H4 (cell line): Measurements from ENCODE around the gene KCNIP1. TPM values are rescaled to one million over a fixed set of nuclear protein-coding genes. Genes with fewer than 3 reads are reported as not detected.
A peak's percentile ranks its signal among the peaks of the same experiment; 100 is the strongest.

Experiments
- DNase-seq: peaks from one replicate; pipeline ENCODE4 v3.0.0-alpha.2; 2015; ENCODE audit warnings: low spot score
- total RNA-seq: library from RNA; depleted of rRNA; stranded (reverse); fragments of >200 nt; shearing (Covaris generic); gene quantifications from 2 replicates; pipeline ENCODE4 v1.2.3, GENCODE V29; 2014

The KCNIP1 gene
- total RNA-seq, 1 experiment from 2014 or later = not detected

DNA sequence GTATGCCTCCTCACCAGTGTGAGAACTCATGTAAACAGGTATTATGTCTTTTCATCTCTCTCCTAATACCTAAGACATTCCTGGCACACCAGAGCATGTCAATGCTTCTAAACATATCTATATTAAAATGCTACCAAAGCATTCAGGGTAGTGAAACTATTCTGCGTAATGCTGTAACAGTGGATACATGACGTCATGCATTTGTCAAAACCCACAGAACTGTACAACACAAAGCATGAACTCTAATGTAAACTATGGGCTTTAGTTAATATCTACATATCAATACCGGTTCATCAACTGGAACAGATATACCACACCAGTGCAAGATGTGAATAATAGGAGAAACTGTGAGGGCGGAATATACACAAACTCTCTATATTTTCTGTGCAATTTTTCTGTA lies 207.5 kb downstream of the KCNIP1 start:
- DNase-seq = no peak

DNA sequence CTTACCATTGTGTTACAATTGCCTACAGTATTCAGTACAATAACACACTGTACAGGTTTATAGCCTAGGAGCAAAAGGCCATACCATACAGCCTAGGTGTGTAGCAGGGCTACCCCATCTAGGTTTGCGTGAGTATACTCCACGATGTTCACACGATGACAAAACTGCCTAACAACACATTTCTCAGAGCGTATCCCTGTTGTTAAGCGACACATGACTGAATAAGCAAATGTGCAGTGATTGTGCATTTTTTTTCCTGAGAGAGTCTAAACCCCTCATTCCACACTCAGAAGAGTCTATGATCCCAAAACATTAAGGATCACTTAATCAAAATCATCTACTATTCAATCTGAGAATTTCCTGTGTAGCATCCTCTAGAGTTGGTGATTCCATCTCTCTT lies 211.3 kb downstream of the KCNIP1 start:
- DNase-seq = no peak

DNA sequence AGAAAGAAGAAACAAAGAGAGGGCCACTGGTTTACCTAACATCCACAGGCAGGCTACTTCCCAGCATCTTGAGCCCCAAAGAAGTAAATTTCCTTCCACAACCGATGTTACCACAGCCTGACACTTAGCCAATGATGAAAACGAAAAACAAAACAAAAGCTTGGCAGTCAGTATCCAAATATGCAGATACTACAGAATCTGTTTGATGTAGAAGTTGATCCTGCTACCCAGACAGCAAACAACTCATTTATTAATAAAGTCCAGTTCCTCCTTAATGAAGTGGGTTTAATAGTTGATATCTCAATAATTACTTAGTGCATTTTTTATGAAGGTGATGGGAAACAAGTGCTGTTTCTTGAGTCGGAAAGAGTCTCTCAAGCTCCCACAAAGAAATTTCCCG lies 212.6 kb downstream of the KCNIP1 start:
- no peak for DNase-seq

DNA sequence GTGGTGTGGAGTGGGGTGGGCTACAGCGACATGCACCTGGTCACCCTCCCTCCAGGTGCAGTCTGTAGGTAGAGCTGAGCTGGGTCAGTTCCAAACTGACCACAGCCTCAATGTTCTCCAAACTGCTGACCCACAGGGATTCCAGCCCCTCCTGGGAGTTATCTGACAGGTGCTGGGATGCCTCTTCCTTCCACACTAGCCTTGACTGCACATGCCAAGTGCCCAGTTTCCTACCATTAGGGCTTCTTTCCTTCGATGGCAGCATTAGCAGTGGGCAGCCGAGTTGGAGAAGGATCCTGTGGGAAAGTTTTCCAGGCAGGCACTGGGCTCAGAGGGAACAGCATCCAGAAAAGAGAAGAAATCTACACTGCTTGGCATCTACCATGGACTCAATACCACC lies 215.7 kb downstream of the KCNIP1 start:
- no peak for DNase-seq

DNA sequence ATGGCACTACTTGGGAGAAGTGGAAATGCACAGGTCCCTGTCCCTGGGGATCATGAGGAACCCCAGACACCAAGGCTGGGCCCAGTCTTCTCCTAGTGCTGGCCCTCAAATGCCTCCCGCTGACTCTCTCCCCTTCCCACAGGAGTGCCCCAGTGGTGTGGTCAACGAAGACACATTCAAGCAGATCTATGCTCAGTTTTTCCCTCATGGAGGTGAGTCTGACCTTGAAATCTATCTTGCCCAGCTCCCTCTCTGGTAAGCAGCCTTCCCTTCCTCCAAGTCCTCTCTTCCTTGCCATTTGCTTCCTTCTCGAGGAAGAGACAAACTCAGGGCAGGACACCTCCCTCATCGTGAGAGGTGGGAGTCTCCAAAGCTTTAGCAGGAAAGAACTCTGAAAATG lies 216.4 kb downstream of the KCNIP1 start:
- no peak for DNase-seq

DNA sequence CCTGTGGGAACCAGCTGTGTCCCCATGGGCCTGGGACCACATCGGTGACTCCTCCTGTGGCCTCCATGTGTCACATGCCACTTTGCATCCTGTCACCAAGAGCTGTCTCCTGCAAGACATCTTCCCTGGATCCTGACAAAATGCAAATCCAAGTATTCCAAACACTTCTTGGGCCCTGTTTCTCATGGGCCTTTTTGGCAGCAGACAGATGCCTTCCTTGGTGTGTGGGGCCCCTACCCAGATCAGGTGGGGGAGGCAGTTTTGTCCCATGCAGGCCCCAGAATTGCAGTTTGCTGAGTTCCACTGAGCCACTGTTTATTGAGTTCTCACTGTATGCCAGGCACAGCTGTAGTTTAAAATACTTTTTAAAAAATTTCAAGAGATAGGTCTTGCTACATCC lies 217.2 kb downstream of the KCNIP1 start:
- no peak for DNase-seq

DNA sequence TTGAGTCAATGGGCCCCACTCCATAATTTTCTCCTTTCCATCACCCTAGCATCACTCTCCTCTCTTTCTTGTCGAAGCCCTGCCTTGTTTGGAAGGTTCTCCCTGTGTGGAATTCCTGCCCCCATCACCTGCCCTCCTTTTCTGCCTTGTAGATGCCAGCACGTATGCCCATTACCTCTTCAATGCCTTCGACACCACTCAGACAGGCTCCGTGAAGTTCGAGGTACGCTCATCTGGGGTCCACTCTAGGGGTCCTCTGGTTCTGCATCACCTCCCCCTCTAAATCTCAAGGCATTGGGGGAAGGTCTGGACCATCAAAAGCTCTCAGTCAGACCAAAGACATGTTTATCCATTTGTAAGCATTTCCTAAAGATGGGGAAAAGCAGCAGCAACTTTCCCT lies 217.9 kb downstream of the KCNIP1 start:
- no peak for DNase-seq

DNA sequence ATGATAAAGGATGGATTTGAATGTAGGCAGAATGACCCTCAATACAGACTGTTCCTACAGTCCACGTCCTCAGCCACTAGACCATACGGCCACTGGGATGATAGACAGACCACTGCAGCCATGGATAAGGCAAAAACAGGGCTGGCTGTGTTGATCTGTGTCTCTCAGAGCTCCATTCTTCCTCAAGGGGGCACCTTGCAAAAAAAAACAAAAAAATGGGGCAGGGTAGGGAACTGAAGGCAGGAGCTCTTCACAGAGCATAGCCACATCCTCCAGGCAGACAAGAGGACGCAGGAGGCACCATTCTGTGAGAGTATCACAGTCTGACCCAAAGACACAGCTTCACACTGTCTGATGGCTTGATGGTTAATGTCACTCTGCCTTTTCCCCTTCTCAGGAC lies 218.5 kb downstream of the KCNIP1 start:
- no peak for DNase-seq

DNA sequence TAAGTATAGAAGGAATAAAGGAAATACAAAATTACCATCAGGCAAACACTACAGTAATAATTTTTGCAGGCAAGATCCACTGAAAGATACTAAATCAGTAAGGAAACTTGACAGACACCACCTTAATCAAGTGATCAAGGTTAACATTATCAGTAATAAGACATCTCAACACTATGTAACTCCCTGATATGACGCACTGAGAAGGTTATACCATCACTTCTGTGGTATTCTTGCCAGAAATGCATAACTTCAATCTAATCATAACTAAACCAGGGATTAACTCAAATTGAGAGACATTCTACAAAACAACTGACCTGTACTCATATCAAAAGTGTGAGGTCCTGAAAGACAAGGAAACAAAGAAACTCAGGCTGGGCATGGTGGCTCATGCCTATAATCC lies 227.2 kb downstream of the KCNIP1 start:
- no peak for DNase-seq

DNA sequence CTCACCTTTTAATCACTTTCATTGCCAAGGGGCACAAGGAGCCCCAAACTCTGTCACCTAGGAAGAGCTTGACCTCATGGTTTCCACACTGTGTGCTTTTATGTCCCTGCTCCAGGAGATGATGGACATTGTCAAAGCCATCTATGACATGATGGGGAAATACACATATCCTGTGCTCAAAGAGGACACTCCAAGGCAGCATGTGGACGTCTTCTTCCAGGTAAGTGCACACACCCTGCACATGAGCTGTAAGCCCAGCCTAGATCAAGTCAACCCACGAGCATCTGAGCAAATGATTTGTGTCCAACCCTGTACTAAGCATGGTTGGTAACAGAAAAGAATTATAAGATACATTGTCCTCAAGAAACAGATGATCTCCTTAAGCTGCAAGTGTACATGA lies 228.9 kb downstream of the KCNIP1 start:
- DNase-seq = no peak

DNA sequence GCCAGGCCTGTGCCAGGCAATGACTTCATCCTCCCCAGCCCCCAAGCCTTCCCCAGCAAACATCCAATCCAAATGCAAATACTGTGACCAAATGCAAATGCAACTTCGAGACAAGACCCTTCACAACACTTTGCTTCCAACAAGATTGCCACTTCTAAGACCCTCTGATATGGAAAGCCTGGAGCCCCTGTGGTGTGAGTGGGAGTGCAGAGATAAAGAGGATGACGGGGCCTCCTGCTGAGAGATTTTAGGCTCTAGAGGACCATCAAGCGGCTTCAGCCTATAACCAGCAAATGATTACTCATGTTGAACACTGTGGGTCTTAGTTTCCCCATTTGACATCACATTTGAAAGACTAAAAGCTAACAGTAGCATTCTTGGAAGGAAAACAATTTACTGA lies 233.1 kb downstream of the KCNIP1 start:
- DNase-seq = no peak

DNA sequence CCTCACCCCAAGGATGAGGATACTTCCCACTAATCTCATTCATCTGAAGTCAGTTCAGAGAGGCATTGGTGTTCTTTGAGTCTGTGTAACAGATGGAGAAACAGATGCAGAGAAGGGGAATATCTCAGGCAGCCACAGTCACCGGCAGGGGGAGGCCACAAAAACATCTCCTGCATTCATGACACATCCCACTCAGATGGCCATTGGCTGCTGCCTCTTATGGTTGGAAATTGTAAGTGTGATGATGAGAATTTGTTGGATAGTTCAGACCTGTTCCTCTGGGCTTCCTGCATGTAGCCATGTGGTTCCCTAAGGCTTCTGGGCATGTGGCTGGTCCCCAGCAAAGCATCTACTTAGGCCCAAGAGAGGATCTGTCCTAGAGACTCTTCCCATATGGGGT lies 233.8 kb downstream of the KCNIP1 start:
- no peak for DNase-seq

DNA sequence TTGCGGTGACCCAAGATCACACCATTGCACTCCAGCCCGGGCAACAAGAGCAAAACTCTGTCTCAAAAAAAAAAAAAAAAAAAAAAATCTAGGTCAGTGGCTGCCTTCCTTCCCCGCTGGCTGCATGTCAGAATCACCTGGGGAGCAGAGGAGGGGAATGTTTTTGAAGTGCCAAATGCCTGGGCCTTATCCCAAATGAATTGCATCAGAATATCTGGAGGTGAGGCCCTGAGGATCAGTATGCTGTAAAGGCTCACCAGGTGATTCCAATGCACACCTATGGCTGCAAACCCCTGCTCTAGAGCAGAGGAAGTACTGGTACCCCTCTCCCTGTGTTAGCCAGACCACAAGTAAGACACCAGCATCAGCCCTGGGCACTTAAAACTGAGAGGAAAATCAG lies 235.0 kb downstream of the KCNIP1 start:
- DNase-seq = no peak

DNA sequence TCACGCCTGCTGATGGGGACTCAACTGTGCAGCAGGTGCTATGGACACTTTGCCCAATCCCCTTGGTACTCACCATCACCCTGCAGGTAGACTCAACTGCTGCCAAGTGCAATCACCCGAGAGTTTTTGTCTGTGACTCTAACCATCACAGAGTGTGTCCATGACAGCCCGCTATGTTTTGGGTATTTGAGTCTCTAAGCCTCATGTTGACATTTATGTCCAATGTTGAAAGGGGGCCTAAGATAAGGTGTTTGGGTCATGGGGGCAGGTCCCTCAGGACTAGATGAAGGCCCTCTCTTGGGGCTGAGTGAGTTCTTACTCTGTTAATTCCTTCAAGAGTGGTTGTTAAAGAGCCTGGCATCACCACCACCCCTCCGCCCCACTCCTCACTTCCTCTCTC lies 235.6 kb downstream of the KCNIP1 start:
- no peak for DNase-seq

DNA sequence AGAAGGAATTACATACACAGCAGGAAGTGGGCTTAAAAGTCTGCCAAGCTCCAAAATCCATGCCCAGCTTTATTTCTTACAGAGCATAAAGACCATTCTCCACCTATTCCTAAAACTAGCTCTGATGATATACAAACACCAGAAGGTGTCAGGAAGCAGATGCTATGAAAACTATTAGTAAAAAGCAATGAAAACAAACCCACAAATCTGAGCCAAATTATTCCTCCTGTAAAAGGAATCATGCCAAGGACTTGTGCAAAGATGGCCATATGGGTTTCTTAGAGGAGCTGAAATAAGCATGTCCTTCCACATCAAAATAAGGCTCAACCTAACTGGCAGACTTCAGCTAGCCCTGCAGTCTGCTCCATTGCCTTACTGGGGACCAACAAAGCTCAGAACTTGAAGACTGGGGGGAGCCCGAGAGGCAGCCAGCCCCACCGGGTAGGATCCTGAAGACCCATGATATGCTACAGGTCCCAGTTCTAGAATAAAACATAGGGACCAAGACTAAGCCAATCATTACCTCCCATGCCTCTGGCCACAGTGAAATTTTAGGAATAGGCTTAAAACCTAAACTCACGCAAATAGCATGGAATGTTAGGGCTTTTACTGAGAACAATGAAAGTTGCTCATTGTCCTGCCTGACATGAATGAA lies 236.9 kb downstream of the KCNIP1 start:
- no peak for DNase-seq

DNA sequence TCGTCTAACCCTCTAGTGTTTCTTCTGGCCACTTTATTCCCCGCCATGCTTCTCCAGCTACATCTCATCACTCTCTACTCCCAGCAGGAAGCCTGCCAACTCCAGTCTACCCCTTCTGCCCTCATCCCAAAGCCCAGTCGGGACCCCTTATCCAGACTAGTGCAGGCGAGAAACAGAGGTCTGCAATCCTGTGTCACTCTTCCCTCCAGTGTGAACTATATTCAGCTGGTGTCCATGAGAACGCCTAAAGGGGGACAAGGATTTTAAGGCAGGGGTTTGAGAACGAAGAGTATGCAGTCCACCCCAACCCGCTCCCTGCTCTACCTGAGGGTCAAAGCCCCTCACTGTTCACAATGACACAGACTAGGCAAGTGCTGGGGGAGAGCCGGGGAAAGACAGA lies 238.0 kb downstream of the KCNIP1 start:
- no peak for DNase-seq

DNA sequence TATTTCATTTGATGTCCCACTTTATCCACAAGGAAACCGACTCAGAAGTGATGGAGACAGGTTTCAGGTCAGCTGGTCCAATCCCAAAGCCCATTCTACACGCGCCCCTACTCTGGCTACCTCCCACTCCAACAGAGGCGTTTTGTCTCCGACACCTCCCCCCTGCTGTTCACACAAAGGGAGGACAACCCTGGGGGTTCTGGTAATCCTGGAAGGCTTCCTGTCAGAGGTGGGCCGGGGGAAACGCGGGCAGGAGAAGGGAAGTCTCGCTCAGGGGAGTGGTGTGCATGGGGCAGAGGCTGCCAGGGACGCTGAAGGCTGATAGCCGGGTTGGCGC lies 240.0 kb downstream of the KCNIP1 start:
- DNase-seq = no peak

DNA sequence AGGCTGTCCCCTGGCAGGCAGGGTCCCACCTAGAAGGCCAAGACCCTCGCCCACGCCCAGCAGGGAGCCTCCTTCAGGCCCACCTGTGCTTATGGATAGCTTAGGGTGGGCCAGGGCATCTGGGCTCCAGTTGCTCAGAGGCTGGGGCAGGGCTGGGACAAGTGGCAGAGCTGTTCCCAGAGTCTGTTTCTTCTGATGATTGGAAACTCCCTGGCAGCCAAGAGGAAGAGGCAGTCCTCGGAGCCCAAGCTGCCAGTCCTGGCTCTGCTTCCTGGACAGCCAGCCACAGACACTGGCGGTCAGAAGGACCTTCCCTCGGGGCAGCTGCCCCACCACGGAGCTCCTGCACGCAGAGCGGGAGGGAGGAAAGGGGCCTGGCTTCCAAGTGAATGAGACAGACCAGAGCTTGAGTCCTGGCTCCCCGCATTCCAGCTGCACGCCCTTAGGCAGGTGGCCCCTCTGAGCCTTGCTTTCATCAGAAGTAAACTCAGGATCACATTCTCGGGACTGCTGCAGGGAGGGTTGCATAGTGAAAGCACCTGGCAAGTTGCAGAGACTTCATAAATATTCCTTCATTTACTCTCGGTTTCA lies 241.8 kb downstream of the KCNIP1 start:
- DNase-seq = peak; percentile 10

DNA sequence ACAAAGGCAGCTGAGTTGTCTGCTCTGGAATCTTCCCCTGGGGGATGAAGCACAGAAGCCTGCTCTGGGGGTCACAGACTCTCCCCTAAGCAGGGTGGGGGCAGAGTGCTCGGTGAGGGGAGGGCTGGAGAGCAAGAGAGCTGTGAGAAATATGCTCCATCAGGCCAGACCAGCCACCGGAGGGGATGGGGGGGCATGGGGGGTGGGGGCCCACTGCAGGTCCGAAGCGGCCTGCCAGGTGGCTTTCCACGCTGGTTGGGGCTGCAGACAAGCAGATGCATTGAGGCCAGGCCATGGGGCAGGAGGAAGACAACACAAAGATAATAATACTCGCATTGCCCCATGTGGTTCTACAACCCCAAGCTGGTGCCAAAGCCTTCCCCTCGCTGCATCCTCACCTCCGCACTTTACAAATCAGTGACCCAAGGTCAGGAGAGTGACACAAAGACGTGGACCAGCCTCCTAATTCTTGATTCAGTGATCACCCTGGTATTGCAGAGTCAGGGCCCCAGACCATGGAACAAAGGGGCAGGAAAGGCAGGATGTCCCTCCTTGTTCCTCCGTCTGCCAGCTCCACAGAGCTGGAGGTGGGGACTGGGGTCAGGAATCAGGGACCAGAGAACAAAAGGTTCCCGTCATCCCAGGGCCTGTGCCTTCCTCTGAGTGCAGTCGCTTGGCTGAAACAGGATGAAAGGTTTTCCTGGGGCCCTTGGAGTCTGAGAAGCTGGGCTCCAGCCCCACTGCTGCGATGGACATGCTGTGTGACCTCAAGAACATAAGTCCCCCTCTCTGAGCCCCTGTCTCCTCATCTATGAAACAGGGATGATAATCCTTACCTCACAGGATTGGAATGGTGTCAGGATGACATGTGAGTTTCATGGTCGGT lies 242.5 kb downstream of the KCNIP1 start:
- no peak for DNase-seq

DNA sequence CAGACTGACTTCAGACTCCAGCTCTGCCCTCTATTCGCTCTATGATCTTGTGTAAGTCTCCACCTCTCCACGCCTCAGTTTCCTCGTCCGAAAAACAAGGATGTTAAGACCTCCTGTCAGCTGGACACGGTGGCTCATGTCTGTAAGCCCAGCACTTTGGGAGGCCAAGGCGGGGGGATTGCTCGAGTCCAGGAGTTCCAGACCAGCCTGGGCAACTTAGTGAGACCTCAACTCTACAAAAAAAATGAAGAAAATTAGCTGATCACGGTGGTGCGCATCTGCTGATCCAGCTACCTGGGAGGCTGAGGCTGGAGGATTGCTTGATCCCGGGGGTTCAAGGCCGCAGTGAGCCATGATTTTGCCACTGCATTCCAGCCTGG lies 243.1 kb downstream of the KCNIP1 start:
- no peak for DNase-seq

DNA sequence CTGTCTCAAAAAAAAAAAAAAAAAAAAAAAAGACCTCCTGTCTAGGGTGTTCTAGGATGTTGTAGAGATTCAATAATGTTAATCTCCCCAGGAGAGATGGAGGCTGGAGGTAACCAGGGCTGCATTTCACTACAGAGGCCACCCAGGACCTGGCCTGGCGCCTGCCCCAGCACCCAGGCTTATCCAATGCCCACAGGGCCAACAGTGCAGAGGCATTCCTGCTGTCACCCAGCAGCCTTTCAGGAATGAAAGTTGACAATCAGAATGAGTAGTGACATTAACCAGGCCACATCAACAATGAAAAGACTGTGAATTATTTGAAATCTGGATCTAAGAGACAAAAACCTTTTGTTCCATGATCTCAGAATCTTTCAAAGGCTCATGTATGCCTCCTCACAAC lies 243.5 kb downstream of the KCNIP1 start:
- DNase-seq = no peak

DNA sequence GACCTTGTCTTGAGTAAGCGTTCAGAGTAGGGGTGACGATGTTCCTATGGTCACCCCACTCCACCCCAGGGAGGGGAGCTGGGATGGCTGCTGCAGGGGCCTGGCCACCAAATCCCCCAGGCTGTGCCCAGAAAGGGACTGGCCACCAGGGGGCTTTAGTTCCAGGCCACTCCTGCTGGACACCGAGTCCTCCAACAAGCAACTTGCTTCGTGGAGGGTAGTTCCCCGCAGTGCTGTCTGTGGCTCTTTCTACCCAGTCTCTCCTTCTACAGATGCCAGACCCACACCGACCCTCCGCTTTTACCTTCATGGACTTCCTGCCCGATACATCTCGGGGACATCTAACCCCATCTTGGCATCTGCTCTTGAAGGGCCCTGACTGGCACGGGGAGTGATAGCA lies 244.0 kb downstream of the KCNIP1 start:
- no peak for DNase-seq

DNA sequence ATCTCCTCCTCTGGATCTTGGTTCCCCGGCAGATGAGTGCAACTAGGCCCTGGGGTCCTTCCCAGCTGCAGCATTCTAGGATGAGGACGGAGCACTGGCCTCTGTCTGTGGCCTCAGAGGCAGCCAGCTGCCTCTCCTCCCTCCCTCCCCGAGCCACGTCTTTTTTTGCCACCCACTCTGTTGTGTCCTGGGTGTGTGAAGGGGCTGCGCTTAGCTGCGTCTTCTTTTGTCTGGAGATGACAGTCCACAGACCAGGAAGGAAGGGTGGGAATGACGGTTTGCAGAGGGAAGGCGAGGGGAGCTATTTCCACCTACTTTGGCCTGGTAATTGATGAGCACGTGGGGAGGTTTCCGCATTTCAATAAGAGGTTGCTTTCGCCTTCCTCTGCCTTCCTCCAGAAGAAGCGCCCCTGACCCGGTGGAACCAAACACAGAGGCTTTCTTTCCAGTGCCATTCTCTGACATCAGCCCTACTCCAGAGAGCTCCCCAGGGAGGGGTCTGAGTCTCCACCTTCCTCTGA lies 245.2 kb downstream of the KCNIP1 start:
- DNase-seq = no peak
